Heart right ventricle (tissue), 16 donors: Measurements from ENCODE around the gene NUP98. TPM values are rescaled to one million over a fixed set of nuclear protein-coding genes. Genes with fewer than 3 reads are reported as not detected.

Experiments
- ATAC-seq, 8 donors: fragments of 200-7000 bp; cut with Tn5 transposase; one replicate each; pipeline ENCODE4 v1.9.1; 2020; ENCODE audit warnings: mild to moderate bottlenecking in 8 of 8, moderate library complexity in 8 of 8, moderate number of reproducible peaks in 1 of 8
- DNase-seq, 2 donors: peaks; one replicate each; pipeline ENCODE4 v3.0.0-alpha.2; 2020
- H3K27ac ChIP-seq, 10 donors: fragments of 200-600 bp; sonication (generic) in 2 of 10; one replicate each; pipeline versions ENCODE4 v1.5.0 to v1.8.0; 2020 to 2022; ENCODE audit warnings: mild to moderate bottlenecking in 3 of 10
- H3K27me3 ChIP-seq, 7 donors: fragments of 200-600 bp; one replicate each; pipeline ENCODE4 v1.8.0; 2021 to 2022; ENCODE audit warnings: mild to moderate bottlenecking in 2 of 7
- H3K36me3 ChIP-seq, 9 donors: fragments of 200-600 bp; sonication (generic) in 1 of 9; one replicate each; pipeline versions ENCODE4 v1.5.0 to v1.8.0; 2020 to 2022; ENCODE audit warnings: mild to moderate bottlenecking in 2 of 9
- H3K4me1 ChIP-seq, 9 donors: fragments of 200-600 bp; sonication (generic) in 1 of 9; one replicate each; pipeline versions ENCODE4 v1.5.0 to v1.8.0; 2020 to 2022; ENCODE audit warnings: mild to moderate bottlenecking in 4 of 9
- H3K4me3 ChIP-seq, 10 donors: fragments of 200-600 bp; sonication (generic) in 2 of 10; one replicate each; pipeline versions ENCODE4 v1.5.0 to v1.8.0; 2020 to 2022; ENCODE audit warnings: mild to moderate bottlenecking in 7 of 10, moderate library complexity in 2 of 10
- H3K9me3 ChIP-seq, 11 donors: fragments of 200-600 bp in 10 of 11; sonication (generic) in 2 of 11; one replicate each; pipeline versions ENCODE4 v1.5.0 to v1.8.0; 2013 to 2022; ENCODE audit warnings: mild to moderate bottlenecking in 2 of 11, control low read depth in 1 of 11, moderate library complexity in 1 of 11
- WGBS, 2 donors: extraction: QIAGEN DNeasy Blood & Tissue Kit; methylation state at CpG; one replicate each; pipeline ENCODE4 v1.1.7; 2013; ENCODE audit warnings: inconsistent platforms in 1 of 2; 5-methylcytosine and 5-hydroxymethylcytosine counted together
- intact Hi-C, 10 donors: fragments of 100-400 bp; cut with DNase I; formaldehyde crosslinking; loops; one replicate each; pipeline versions ENCODE4 v1.11.1 to v1.14.2; 2022
- long read RNA-seq, 3 donors: library from polyadenylated mRNA; unstranded; transcript quantifications; one replicate each; pipeline ENCODE4 v2.0.0, GENCODE V29; 2020 to 2021
- polyA plus RNA-seq, 2 donors: library from polyadenylated mRNA; stranded (reverse); fragments of 200-250 nt; gene quantifications; one replicate each; pipeline ENCODE4 v1.2.3, GENCODE V29; 2013
- total RNA-seq, 10 donors: library from RNA; stranded (reverse); fragmentation: NEBNext Ultra II Directional in 3 of 10; extraction: Animal tissue kit (Norgen Biotek cat#: 25700) in 3 of 10; gene quantifications; one replicate each; pipeline versions ENCODE4 v1.2.1 to v1.2.4, GENCODE V29; 2021 to 2023
- TF ChIP-seq, protein P1 (sequence below), 9 donors: fragments of 200-600 bp; sonication (generic) in 2 of 9; IDR thresholded peaks; one replicate each; pipeline versions ENCODE4 v1.5.0 to v1.8.0; 2021 to 2022; ENCODE audit warnings: antibody characterized with exemption in 9 of 9, mild to moderate bottlenecking in 5 of 9, moderate library complexity in 1 of 9
- donor health status: Arrhythmogenic right ventricular cardiomyopathy.
- donor health status: ischemic (EF 13 %, LVEDD 7.1; RV severe dilation, severe dysfunction).
- donor health status: healthy with polysubstance abuse.
- donor health status: DM: no; HTN: yes; CAD: no.
- donor health status: DM: no; HTN: no; CAD: no.
- donor health status: ischemic (EF 25% LVEDD 6.9; RV normal size, moderate dysfunction).
- donor health status: ischemic (EF 25% LVEDD 5.7; RV mildly dilated, moderate dysfunction).
- donor health status: healthy.
- donor health status: DM: yes; HTN: yes; CAD: no.
- donor health status: Ischemic cardiomyopathy.
- donor health status: ischemic (EF 35%, LVEDD 5.7; RV mildly dilated, moderate dysfunction).
- donor health status: nonischemic (EF 11% LVEDD 7.7; RV severe dilation, severe dysfunction).
- donor health status: DM: yes; HTN: yes; CAD: no.
- donor health status: PGD.
- donor health status: ischemic (EF 29% LVEDD 5.4; RV normal size, mild dysfunction).
- donor health status: nonischemic (EF 23%, LVEDD 6.1; RV moderate dilation, normal function).

NUP98 gene
- total RNA-seq: 10 to 100 TPM; 34.8 to 65.5 (median 48.1) TPM
- polyA plus RNA-seq: 10 to 100 TPM; 11.1 to 21.5 TPM
- long read RNA-seq, donor 1, full-length matches to known transcripts: 24 of 41 reads
- long read RNA-seq, donor 1, partial matches to known transcripts: 8 of 41 reads
- long read RNA-seq, donor 1, other reads (novel, unspliced or antisense): 9 of 41 reads
- long read RNA-seq, donor 2, transcript NUP98-204 (20 exons, 3,923 nt): major isoform, 21 of 46 reads
- long read RNA-seq, donor 2, partial matches to known transcripts: 9 of 46 reads
- long read RNA-seq, donor 2, other reads (novel, unspliced or antisense): 13 of 46 reads
- long read RNA-seq, donor 3, full-length matches to known transcripts: 44 of 101 reads
- long read RNA-seq, donor 3, partial matches to known transcripts: 36 of 101 reads
- long read RNA-seq, donor 3, other reads (novel, unspliced or antisense): 21 of 101 reads

- Histone ChIP-seq H3K27me3 (no peaks in the 10 kb centered on the region), H3K9me3 (no peaks in the 10 kb centered on the region), H3K36me3 (peaks cover 0 to 28% (median 11%) of the 10 kb centered on the region in 9 donors), H3K4me3 (peak within 1 kb of the TSS; percentile 71 to 99 (median 93)), H3K27ac (peak within 1 kb of the TSS; percentile 91 to 100 (median 96)), H3K4me1 (peaks cover 4 to 37% (median 33%) of the 10 kb centered on the region in 9 donors)
- 0 to 1% methylated on average over 86 of the region's 86 CpGs for WGBS, 2 donors
- ATAC-seq: peak; percentile 95 to 98 (median 97)
- DNase-seq: peak; percentile 99 to 100
- intact Hi-C loops: loop anchor here in 5 of 10 donors (1.0 to 5.0 kb wide), 3 partner anchors 40 to 45 kb away; partner anchors contain the start of gene RHOG (in 3 of the 5)
- TF ChIP-seq, protein P1, sequence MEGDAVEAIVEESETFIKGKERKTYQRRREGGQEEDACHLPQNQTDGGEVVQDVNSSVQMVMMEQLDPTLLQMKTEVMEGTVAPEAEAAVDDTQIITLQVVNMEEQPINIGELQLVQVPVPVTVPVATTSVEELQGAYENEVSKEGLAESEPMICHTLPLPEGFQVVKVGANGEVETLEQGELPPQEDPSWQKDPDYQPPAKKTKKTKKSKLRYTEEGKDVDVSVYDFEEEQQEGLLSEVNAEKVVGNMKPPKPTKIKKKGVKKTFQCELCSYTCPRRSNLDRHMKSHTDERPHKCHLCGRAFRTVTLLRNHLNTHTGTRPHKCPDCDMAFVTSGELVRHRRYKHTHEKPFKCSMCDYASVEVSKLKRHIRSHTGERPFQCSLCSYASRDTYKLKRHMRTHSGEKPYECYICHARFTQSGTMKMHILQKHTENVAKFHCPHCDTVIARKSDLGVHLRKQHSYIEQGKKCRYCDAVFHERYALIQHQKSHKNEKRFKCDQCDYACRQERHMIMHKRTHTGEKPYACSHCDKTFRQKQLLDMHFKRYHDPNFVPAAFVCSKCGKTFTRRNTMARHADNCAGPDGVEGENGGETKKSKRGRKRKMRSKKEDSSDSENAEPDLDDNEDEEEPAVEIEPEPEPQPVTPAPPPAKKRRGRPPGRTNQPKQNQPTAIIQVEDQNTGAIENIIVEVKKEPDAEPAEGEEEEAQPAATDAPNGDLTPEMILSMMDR (IDR thresholded peaks at IDR 0.05): peak in 1 of 9 donors; percentile 0
Observed at GRCh38 chr11:3797329-3798090, at the start of gene NUP98. Gene NUP98, minus strand, starts transcription at chr11:3797554. Its CDS starts 15,437 bp downstream, at chr11:3782117.

DNA sequence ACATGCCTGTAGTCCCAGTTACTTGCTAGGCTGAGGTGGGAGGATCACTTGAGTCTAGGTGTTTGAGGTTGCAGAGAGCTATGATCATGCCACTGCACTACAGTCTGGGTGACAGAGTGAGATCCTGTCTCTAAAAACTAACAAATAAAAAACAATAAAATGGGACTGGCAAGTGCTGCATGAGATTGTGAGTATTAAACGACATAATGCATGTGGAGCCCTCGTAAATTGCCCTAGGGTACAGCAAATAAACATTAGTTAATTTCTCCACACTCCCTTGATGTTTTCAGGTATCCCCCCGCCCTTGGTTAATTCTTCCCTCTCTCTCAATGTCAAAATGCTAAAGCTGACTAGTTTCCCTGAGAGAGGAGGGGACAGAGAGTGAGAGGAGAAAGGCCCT is 48.3 kb upstream of the NUP98 start:
- DNase-seq (no peak), ATAC-seq (no peak)
- H3K36me3 ChIP-seq: no peaks in the 10 kb centered on the region
- H3K4me3 ChIP-seq: no peak overlapping the region
- WGBS, 2 donors: 92 to 96% methylated on average over 3 of the region's 3 CpGs
- TF ChIP-seq, protein P1 (IDR thresholded peaks at IDR 0.05): no peak
- H3K9me3 ChIP-seq: no peaks in the 10 kb centered on the region
- H3K27me3 ChIP-seq: peaks cover 0 to 2% (median 0%) of the 10 kb centered on the region in 7 donors
- intact Hi-C loops: no loop called here
- H3K4me1 ChIP-seq: peaks cover 0 to 10% (median 4%) of the 10 kb centered on the region in 9 donors
- H3K27ac ChIP-seq: no peak overlapping the region

DNA sequence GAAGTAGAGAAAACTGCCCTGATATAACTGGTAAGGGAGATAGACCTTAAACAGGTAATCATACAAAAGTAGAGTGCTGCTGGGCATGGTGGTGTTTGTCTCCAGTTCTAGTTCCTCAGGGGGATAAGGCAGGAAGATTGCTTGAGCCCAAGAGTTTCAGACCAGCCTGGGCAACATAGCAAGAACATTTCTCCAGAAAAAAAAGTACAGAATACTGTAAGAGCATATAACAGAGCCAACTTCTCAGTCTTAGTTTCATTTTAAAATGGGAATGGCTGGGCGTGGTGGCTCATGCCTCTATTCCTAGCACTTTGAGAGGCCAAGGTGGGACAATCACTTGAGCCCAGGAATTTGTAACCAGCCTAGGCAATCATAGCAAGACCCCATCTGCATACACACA is 47.9 kb upstream of the NUP98 start:
- H3K27me3 ChIP-seq: no peaks in the 10 kb centered on the region
- no peak overlapping the region for H3K4me3 ChIP-seq
- DNase-seq: no peak
- H3K36me3 ChIP-seq: no peaks in the 10 kb centered on the region
- no peak for ATAC-seq
- peaks cover 0 to 13% (median 4%) of the 10 kb centered on the region in 9 donors for H3K4me1 ChIP-seq
- H3K27ac ChIP-seq: no peak overlapping the region
- no peaks in the 10 kb centered on the region for H3K9me3 ChIP-seq
- intact Hi-C loops: no loop called here
- TF ChIP-seq, protein P1 (IDR thresholded peaks at IDR 0.05): no peak
- 91 to 97% methylated on average over 1 of the region's 1 CpG for WGBS, 2 donors

DNA sequence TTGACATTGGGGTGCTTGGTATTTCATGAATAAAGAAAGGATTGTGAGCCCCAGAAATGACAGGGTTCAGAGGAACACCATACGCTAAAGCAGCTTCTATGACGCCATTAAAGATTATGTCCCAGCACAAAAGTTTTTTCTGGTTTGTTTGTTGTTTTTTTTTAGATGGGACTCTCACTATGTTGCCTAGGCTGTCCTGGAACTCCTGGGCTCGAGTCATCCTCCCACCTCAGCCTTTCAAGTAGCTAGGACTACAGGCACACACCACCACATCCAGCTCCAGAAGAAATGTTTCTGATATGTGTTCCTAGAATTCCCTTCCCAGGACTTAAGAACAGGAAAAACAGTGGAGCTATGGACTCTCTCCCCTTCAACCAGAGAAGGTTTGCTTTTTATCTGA is 46.0 kb upstream of the NUP98 start:
- H3K9me3 ChIP-seq: no peaks in the 10 kb centered on the region
- H3K4me3 ChIP-seq: no peak overlapping the region
- TF ChIP-seq, protein P1 (IDR thresholded peaks at IDR 0.05): no peak
- ATAC-seq: no peak
- H3K27ac ChIP-seq: no peak overlapping the region
- peaks cover 0 to 25% (median 19%) of the 10 kb centered on the region in 9 donors for H3K4me1 ChIP-seq
- H3K27me3 ChIP-seq: no peaks in the 10 kb centered on the region
- DNase-seq: no peak
- intact Hi-C loops: loop anchor here in 4 of 10 donors (5.0 kb wide), 2 partner anchors 36 to 46 kb away; partner anchors contain the start of genes NUP98 (in 3 of the 4) and PGAP2 (in 1 of the 4)
- 88 to 92% methylated on average over 3 of the region's 3 CpGs for WGBS, 2 donors
- no peaks in the 10 kb centered on the region for H3K36me3 ChIP-seq
